ENCODE data around the gene SAA4.
"Not testable (repeated sequence)": the region's sequence is repeated elsewhere in the genome, so short reads cannot be mapped to it uniquely, and the experiment has no call there.

The SAA4 gene

DNA sequence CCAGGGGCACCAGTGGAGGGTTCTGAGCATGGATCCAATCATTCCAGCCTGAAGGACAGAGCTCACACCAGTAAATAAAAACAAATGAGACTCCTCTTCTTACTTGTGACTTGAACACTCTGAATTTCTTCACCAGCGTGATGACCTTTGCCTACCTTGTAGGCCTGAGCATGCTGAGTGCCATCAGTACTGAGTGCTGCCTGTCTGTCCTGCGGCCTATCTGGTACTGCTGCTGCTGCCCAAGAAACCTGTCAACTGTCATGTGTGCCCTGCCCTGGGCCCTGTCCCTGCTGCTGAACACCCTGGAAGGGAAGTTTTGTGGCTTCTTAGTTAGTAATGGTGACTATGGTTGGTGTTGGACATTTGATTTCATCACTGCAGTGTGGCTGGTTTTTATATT lies 40.1 kb downstream of the SAA4 start:
- no peak for TF ChIP-seq EZH2phosphoT487 (conservative IDR thresholded peaks at IDR 0.05; ENCODE audit: low read length)
- TF ChIP-seq, protein P1, sequence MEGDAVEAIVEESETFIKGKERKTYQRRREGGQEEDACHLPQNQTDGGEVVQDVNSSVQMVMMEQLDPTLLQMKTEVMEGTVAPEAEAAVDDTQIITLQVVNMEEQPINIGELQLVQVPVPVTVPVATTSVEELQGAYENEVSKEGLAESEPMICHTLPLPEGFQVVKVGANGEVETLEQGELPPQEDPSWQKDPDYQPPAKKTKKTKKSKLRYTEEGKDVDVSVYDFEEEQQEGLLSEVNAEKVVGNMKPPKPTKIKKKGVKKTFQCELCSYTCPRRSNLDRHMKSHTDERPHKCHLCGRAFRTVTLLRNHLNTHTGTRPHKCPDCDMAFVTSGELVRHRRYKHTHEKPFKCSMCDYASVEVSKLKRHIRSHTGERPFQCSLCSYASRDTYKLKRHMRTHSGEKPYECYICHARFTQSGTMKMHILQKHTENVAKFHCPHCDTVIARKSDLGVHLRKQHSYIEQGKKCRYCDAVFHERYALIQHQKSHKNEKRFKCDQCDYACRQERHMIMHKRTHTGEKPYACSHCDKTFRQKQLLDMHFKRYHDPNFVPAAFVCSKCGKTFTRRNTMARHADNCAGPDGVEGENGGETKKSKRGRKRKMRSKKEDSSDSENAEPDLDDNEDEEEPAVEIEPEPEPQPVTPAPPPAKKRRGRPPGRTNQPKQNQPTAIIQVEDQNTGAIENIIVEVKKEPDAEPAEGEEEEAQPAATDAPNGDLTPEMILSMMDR (IDR thresholded peaks at IDR 0.05; ENCODE audit: insufficient read depth, low read length, poor library complexity, severe bottlenecking), result no peak

DNA sequence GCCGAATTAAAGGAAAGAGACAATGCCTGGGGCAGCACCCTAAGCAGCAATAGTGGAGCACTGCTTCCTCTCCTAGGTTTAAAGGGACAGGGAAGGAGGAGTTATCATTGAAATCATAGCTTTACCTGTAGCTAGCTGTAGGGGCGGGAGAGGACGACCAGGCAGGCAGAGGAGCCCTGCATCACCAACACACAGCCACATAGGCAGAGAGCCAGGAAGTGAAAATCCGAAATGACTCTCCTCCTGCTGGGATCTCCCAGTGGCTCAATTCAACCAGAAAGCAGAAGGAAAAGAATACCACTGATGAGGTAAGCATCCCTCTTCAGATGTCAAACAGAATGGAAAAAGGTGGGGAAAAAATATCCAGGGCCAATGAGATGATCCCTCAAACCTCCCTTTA lies 43.6 kb downstream of the SAA4 start:
- TF ChIP-seq EZH2phosphoT487 (conservative IDR thresholded peaks at IDR 0.05; ENCODE audit: low read length), result no peak
- TF ChIP-seq, protein P1 (IDR thresholded peaks at IDR 0.05; ENCODE audit: insufficient read depth, low read length, poor library complexity, severe bottlenecking), result no peak
- H3K4me2 ChIP-seq (ENCODE audit: low read depth, low read length, poor library complexity, severe bottlenecking), result no peak overlapping the region
- no peaks in the 10 kb centered on the region for H3F3A ChIP-seq (ENCODE audit: insufficient read depth)
- no peak overlapping the region for H2AFZ ChIP-seq (ENCODE audit: low read depth, low read length, severe bottlenecking)
- no peaks in the 10 kb centered on the region for H3K27me3 ChIP-seq (ENCODE audit: low read length)
- no peak overlapping the region for H3K27ac ChIP-seq (ENCODE audit: low read depth, low read length)
- H4K20me1 ChIP-seq (ENCODE audit: low read depth, low read length), result no peaks in the 10 kb centered on the region
- no peaks in the 10 kb centered on the region for H3K9me2 ChIP-seq (replicated peaks; ENCODE audit: insufficient read depth, low read length)
- no peak overlapping the region for H3K4me3 ChIP-seq (ENCODE audit: insufficient read depth, low read length, poor library complexity, severe bottlenecking)
- no peaks in the 10 kb centered on the region for H3K36me3 ChIP-seq (ENCODE audit: low read length)
- H3K9ac ChIP-seq (ENCODE audit: low read length), result no peak overlapping the region
- no peaks in the 10 kb centered on the region for H3K79me2 ChIP-seq (ENCODE audit: insufficient read depth, low read length)
- no peaks in the 10 kb centered on the region for H3K9me3 ChIP-seq (ENCODE audit: insufficient read depth, low read length)

More for the DNA sequence above, 40.1 kb downstream of the SAA4 start:
- Histone ChIP-seq H4K20me1 (ENCODE audit: low read depth, low read length) (no peaks in the 10 kb centered on the region), H3K4me2 (ENCODE audit: low read depth, low read length, poor library complexity, severe bottlenecking) (no peak overlapping the region), H3K79me2 (ENCODE audit: insufficient read depth, low read length) (no peaks in the 10 kb centered on the region), H3K4me3 (ENCODE audit: insufficient read depth, low read length, poor library complexity, severe bottlenecking) (no peak overlapping the region), H3K27me3 (ENCODE audit: low read length) (no peaks in the 10 kb centered on the region), H3F3A (ENCODE audit: insufficient read depth) (no peaks in the 10 kb centered on the region), H2AFZ (ENCODE audit: low read depth, low read length, severe bottlenecking) (no peak overlapping the region), H3K27ac (ENCODE audit: low read depth, low read length) (no peak overlapping the region), H3K36me3 (ENCODE audit: low read length) (no peaks in the 10 kb centered on the region), H3K9ac (ENCODE audit: low read length) (no peak overlapping the region), H3K9me2 (replicated peaks; ENCODE audit: insufficient read depth, low read length) (no peaks in the 10 kb centered on the region), H3K9me3 (ENCODE audit: insufficient read depth, low read length) (no peaks in the 10 kb centered on the region)

DNA sequence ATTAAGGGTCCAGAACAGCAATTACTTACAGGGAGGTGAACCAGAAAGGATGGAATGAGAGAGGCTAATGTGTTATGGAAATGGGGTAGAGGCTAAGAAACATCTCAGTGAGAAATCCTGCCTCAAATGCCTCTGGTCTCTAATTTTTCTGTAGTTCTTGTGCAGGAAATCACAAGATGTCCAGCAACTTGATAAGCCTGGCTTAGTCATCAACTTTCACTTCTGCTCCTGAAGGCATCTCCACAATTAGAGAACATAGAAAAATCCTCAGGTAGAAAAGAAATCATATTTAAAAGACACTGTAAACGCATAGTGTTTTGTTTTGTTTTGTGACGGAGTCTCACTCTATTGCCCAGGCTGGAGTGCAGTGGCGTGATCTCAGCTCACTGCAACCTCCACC lies 45.2 kb downstream of the SAA4 start:
- Histone ChIP-seq H3K9me3 (ENCODE audit: insufficient read depth, low read length) (no peaks in the 10 kb centered on the region), H2AFZ (ENCODE audit: low read depth, low read length, severe bottlenecking) (no peak overlapping the region), H3K36me3 (ENCODE audit: low read length) (no peaks in the 10 kb centered on the region), H3K9me2 (replicated peaks; ENCODE audit: insufficient read depth, low read length) (no peaks in the 10 kb centered on the region), H3K79me2 (ENCODE audit: insufficient read depth, low read length) (no peaks in the 10 kb centered on the region), H3K4me2 (ENCODE audit: low read depth, low read length, poor library complexity, severe bottlenecking) (no peak overlapping the region), H3K27ac (ENCODE audit: low read depth, low read length) (no peak overlapping the region), H4K20me1 (ENCODE audit: low read depth, low read length) (no peaks in the 10 kb centered on the region), H3F3A (ENCODE audit: insufficient read depth) (no peaks in the 10 kb centered on the region), H3K9ac (ENCODE audit: low read length) (no peak overlapping the region), H3K27me3 (ENCODE audit: low read length) (no peaks in the 10 kb centered on the region), H3K4me3 (ENCODE audit: insufficient read depth, low read length, poor library complexity, severe bottlenecking) (no peak overlapping the region)
- no peak for TF ChIP-seq EZH2phosphoT487 (conservative IDR thresholded peaks at IDR 0.05; ENCODE audit: low read length)
- TF ChIP-seq, protein P1 (IDR thresholded peaks at IDR 0.05; ENCODE audit: insufficient read depth, low read length, poor library complexity, severe bottlenecking), result no peak

DNA sequence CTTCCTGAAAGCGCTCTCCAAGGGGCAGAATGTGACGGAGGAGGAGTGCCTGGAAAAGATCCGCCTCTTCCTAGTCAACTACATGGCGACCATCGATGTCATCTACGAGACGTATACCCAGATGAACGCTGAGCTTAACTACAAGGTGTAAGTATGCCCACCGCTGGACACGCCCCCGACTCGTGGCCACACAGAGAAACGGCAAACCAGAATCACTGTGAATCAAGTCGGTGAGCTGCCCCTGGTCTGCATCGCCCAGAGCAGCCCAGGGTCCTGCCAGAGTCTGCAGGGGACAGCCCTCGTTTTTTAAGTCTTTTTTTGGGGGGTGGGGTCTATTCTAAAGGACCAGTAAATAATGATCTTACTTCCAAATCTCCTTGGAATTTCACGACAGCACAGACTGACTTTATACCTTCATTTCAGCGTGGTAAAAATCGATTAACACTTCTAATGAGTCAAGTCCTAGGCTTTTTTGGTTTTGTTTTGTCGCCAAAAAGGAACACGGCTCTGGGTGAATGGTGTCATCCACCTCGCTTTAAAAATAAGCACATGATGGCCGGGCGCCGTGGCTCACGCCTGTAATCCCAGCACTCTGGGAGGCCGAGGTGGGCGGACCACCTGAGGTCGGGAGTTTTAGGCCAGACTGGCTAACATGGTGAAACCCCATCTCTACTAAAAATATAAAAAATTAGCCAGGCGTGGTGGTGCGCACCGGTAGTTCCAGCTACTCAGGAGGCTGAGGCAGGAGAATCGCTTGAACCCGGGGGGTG lies 46.9 kb downstream of the SAA4 start:
- not testable (repeated sequence) for H3K9me3 ChIP-seq (ENCODE audit: insufficient read depth, low read length); H3F3A ChIP-seq (ENCODE audit: insufficient read depth); H3K4me3 ChIP-seq (ENCODE audit: insufficient read depth, low read length, poor library complexity, severe bottlenecking); H3K9ac ChIP-seq (ENCODE audit: low read length); H3K27ac ChIP-seq (ENCODE audit: low read depth, low read length); H2AFZ ChIP-seq (ENCODE audit: low read depth, low read length, severe bottlenecking); H3K4me2 ChIP-seq (ENCODE audit: low read depth, low read length, poor library complexity, severe bottlenecking); H3K36me3 ChIP-seq (ENCODE audit: low read length); H3K9me2 ChIP-seq (replicated peaks; ENCODE audit: insufficient read depth, low read length); H3K27me3 ChIP-seq (ENCODE audit: low read length); H3K79me2 ChIP-seq (ENCODE audit: insufficient read depth, low read length); H4K20me1 ChIP-seq (ENCODE audit: low read depth, low read length)

All from SU-DHL-6 (cell line).